ENCODE data around the gene KAT6B.

- TF ChIP-seq CTCF (IDR thresholded peaks at IDR 0.05) (no peak), ZFX (IDR thresholded peaks at IDR 0.05; ENCODE audit: borderline replicate concordance) (no peak)
These were observed 12.8 kb upstream of the KAT6B start for GRCh38 chr10:74813381-74814259.

Data from 22Rv1 (cell line).